GM12801 (cell line): Measurements from ENCODE around the gene CMTM3.

Experiments used
- CTCF ChIP-seq: IDR thresholded peaks from one replicate; pipeline ENCODE4 v1.5.1; 2011; ENCODE audit warnings: control low read depth; ENCODE audit not compliant: insufficient read length; ENCODE audit errors: extremely low read depth

CMTM3 gene

GRCh38 chr16:66616592-66616991 is 12.1 kb downstream of the CMTM3 start:
- TF ChIP-seq CTCF, result no peak

GRCh38 chr16:66617010-66617434 is 12.5 kb downstream of the CMTM3 start:
- no peak for TF ChIP-seq CTCF

- no peak for TF ChIP-seq CTCF
Measured at GRCh38 chr16:66617728-66618127, 13.2 kb downstream of the CMTM3 start.

GRCh38 chr16:66618588-66619375 is 14.3 kb downstream of the CMTM3 start:
- no peak for TF ChIP-seq CTCF

GRCh38 chr16:66619534-66620428 is 15.3 kb downstream of the CMTM3 start:
- no peak for TF ChIP-seq CTCF

- no peak for TF ChIP-seq CTCF
Measured at GRCh38 chr16:66620429-66620795, 15.9 kb downstream of the CMTM3 start.

GRCh38 chr16:66621973-66622372 is 17.5 kb downstream of the CMTM3 start:
- no peak for TF ChIP-seq CTCF
